GM12873 (cell line): Measurements from ENCODE around the gene WDPCP.

Experiments
- CTCF ChIP-seq: IDR thresholded peaks from 2 replicates; pipeline ENCODE4 v1.5.1; 2012; ENCODE audit warnings: low read depth, mild to moderate bottlenecking, moderate library complexity, low read length, control low read depth; ENCODE audit not compliant: insufficient read depth; ENCODE audit errors: missing control alignments

WDPCP gene

GRCh38 chr2:63463142-63463541 is 125.1 kb downstream of the WDPCP start:
- TF ChIP-seq CTCF = no peak

GRCh38 chr2:63446658-63447057 is 141.6 kb downstream of the WDPCP start:
- no peak for TF ChIP-seq CTCF

GRCh38 chr2:63444565-63445288 is 143.6 kb downstream of the WDPCP start:
- TF ChIP-seq CTCF = no peak

- TF ChIP-seq CTCF = no peak
These were observed 147.7 kb downstream of the WDPCP start for GRCh38 chr2:63440612-63441011.

GRCh38 chr2:63438181-63438580 is 150.1 kb downstream of the WDPCP start:
- TF ChIP-seq CTCF = no peak

- no peak for TF ChIP-seq CTCF
These were observed 151.8 kb downstream of the WDPCP start for GRCh38 chr2:63436488-63436887.

- TF ChIP-seq CTCF = no peak
These were observed 153.2 kb downstream of the WDPCP start for GRCh38 chr2:63435070-63435469.
